NCI-H82 treated with DMSO at 0.1 percent for 48 hours (cell line): ENCODE results near the gene DPY19L3.
"Not testable (repeated sequence)": the region's sequence is repeated elsewhere in the genome, so short reads cannot be mapped to it uniquely, and the experiment has no call there.

ENCODE experiments used
- DNase-seq: peaks from one replicate; lab custom pipeline; 2025; ENCODE audit not compliant: unreplicated experiment; lab: John Stamatoyannopoulos, UW

Gene DPY19L3

GRCh38 chr19:32442650-32443049 is 37.1 kb downstream of the DPY19L3 start:
- DNase-seq = no peak

GRCh38 chr19:32447534-32447933 is 42.0 kb downstream of the DPY19L3 start:
- not testable (repeated sequence) for DNase-seq

- no peak for DNase-seq
Measured at GRCh38 chr19:32448026-32448425, 42.5 kb downstream of the DPY19L3 start.

GRCh38 chr19:32450217-32450616 is 44.6 kb downstream of the DPY19L3 start:
- DNase-seq = no peak

GRCh38 chr19:32453736-32454135 is 48.2 kb downstream of the DPY19L3 start:
- no peak for DNase-seq

GRCh38 chr19:32456406-32456805 is 50.8 kb downstream of the DPY19L3 start:
- DNase-seq = no peak

GRCh38 chr19:32457571-32458158 is 52.1 kb downstream of the DPY19L3 start:
- no peak for DNase-seq

- no peak for DNase-seq
Measured at GRCh38 chr19:32458500-32459123, 53.0 kb downstream of the DPY19L3 start.

GRCh38 chr19:32459204-32459865 is 53.8 kb downstream of the DPY19L3 start:
- no peak for DNase-seq

- DNase-seq = no peak
Measured at GRCh38 chr19:32460476-32460875, 54.9 kb downstream of the DPY19L3 start.

- no peak for DNase-seq
Measured at GRCh38 chr19:32464279-32464678, 58.7 kb downstream of the DPY19L3 start.

- DNase-seq = no peak
Measured at GRCh38 chr19:32465176-32465575, 59.6 kb downstream of the DPY19L3 start.

- no peak for DNase-seq
Measured at GRCh38 chr19:32469795-32470194, 64.2 kb downstream of the DPY19L3 start.

GRCh38 chr19:32471095-32471494 is 65.5 kb downstream of the DPY19L3 start:
- no peak for DNase-seq

GRCh38 chr19:32471811-32472210 is 66.2 kb downstream of the DPY19L3 start:
- no peak for DNase-seq

- DNase-seq = no peak
Measured at GRCh38 chr19:32475141-32476031, 69.8 kb downstream of the DPY19L3 start.

GRCh38 chr19:32476032-32476350 is 70.4 kb downstream of the DPY19L3 start:
- no peak for DNase-seq

- no peak for DNase-seq
Measured at GRCh38 chr19:32480321-32480720, 74.8 kb downstream of the DPY19L3 start.

GRCh38 chr19:32483574-32483973 is 78.0 kb downstream of the DPY19L3 start:
- DNase-seq = no peak

- no peak for DNase-seq
Measured at GRCh38 chr19:32489971-32490370, 84.4 kb downstream of the DPY19L3 start.

GRCh38 chr19:32497391-32497790 is 91.8 kb downstream of the DPY19L3 start:
- no peak for DNase-seq
